Natural killer cell treated with Interleukin-12 subunit alpha and Interleukin-12 subunit beta and Interleukin-15 and Interleukin-18, amount 100 ng/mL, for 72 hours (primary cell): ENCODE results near the gene IBA57. TPM values are rescaled to one million over a fixed set of nuclear protein-coding genes. Genes with fewer than 3 reads are reported as not detected.

Experiments
- ATAC-seq, 2 donors: fragments of 150-1000 bp; cut with Tn5 transposase in 1 of 2; sonication (Bioruptor Pico), chemical (Tn5 transposase) in 1 of 2; 2 replicates each; pipeline ENCODE4 v1.10.0; 2021
- DNase-seq: peaks from one replicate; pipeline ENCODE4 v3.0.0; 2022; ENCODE audit warnings: low spot score
- H3K27ac Mint-ChIP-seq, 2 donors: 1 replicate in 1 of 2; 2 replicates in 1 of 2; pipeline ENCODE4 v1.8.0; 2022; ENCODE audit warnings: mixed read lengths in 2 of 2, mild to moderate bottlenecking in 1 of 2, moderate library complexity in 1 of 2
- H3K27me3 Mint-ChIP-seq, 2 donors: 1 replicate in 1 of 2; 2 replicates in 1 of 2; pipeline ENCODE4 v1.8.0; 2022; ENCODE audit warnings: mixed read lengths in 2 of 2
- H3K36me3 Mint-ChIP-seq: one replicate; pipeline ENCODE4 v1.8.0; 2022; ENCODE audit warnings: mixed read lengths
- H3K4me1 Mint-ChIP-seq, 2 donors: 1 replicate in 1 of 2; 2 replicates in 1 of 2; pipeline ENCODE4 v1.8.0; 2022; ENCODE audit warnings: low read depth in 2 of 2, mixed read lengths in 2 of 2, mild to moderate bottlenecking in 1 of 2
- H3K4me3 Mint-ChIP-seq: one replicate; pipeline ENCODE4 v1.8.0; 2022; ENCODE audit warnings: mixed read lengths
- H3K9me3 Mint-ChIP-seq: 2 replicates; pipeline ENCODE4 v1.8.0; 2022; ENCODE audit warnings: mixed read lengths
- total RNA-seq, 2 donors: library from RNA; stranded (reverse); gene quantifications; one replicate each; pipeline ENCODE4 v1.2.3, GENCODE V29; 2022

The IBA57 gene
- total RNA-seq, 2 donors from 2014 or later, result 6.8 to 7.9 TPM

DNA sequence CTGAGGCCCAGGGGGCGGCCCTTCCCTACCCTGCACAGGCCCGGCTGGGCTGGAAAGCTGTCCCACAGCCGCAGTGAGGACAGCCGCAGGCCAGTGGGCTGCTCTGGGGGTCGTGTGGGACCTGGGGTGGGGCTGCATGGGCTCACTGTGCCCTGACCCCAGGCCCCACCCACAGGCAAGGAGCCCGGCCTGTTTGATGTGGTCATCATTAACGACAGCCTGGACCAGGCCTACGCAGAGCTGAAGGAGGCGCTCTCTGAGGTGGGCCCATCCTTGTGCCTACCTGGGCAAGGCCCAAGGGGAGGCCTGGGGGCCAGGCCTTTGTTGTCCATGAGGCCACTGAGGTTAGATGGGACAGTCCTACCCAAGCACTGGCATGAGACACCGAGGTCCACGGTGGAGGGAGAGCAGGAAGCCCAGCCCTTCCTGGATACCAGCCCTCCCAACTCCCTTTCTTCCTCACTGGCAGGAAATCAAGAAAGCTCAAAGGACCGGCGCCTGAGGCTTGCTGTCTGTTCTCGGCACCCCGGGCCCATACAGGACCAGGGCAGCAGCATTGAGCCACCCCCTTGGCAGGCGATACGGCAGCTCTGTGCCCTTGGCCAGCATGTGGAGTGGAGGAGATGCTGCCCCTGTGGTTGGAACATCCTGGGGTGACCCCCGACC, 17.3 kb upstream of the IBA57 start:
- H3K4me3 Mint-ChIP-seq, result no peak overlapping the region

DNA sequence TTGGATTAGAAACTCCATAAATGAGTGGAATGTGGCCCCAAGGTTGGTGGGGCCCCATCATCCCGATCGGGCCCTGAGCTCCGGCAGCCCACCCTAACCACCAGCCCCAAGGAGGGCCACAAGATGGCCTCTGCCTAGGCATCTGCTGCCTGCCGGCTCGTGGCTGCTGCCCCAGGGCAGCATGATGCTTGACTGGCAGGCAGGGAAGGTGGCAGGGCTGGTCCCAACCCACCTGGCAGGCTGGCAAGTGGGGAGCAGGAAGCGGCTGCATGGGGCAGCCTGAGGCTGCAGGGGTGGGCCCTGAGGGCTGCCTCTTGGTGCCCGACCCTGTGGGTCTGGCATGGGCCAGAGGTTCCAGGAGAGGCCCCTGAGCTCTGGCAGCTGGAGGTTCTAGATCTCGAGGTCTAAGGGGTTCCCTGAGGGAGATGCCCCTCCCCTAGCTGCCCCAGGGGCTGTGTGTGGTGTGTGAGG, 16.6 kb upstream of the IBA57 start:
- no peaks in the 10 kb centered on the region for H3K36me3 Mint-ChIP-seq

More for the DNA sequence above, 17.3 kb upstream of the IBA57 start:
- Mint-ChIP-seq H3K4me1 (peaks cover 8 to 18% of the 10 kb centered on the region in 2 donors), H3K36me3 (no peaks in the 10 kb centered on the region), H3K27ac (no peak overlapping the region), H3K9me3 (no peaks in the 10 kb centered on the region), H3K27me3 (no peaks in the 10 kb centered on the region)
- ATAC-seq, result no peak
- DNase-seq, result peak; percentile 40

DNA sequence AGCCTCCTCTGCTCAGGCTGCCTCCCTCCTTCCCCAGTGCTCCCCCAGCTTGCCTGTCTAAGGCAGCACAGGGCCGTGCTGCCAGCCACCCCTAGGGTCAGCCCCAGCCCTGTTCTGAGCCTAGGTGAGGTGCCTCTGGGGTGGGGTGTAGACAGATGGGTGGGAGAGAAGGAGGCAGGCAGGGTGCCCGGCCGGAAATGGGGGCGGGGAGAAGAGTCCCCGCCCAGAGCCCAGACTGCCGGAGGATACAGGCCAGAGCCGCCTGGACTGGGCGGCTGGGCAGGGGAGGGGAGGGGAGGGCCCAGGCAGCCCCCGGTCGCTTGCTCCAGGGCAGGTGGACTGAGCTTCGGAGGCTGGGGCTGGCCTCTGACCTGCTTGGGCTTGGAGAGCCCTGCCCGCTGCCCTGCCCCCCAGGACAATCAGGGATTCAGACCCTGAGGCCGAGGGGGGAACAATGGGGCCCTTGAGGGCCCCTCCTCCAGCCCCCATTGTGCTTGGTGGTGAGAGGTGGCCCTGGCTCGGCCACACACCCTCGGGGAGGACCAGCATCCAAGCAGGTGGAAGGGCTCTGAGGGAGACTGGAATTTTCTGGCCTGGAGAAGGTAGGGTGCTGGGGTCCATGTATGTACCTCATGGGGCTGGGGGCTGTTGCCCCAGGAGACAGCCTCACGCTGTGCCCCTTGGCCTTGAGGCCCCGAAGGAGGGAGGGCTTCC, 16.0 kb upstream of the IBA57 start, which contains the start of gene GJC2:
Gene GJC2, plus strand, starts transcription at position 525 of the 714 bp plus-strand sequence. CDS start 7,829 bp downstream, outside the sequence.
- Mint-ChIP-seq H3K4me3 (no peak within 1 kb of the TSS), H3K27ac (no peak within 1 kb of the TSS), H3K36me3 (no peaks in the 10 kb centered on the region), H3K27me3 (no peaks in the 10 kb centered on the region), H3K9me3 (no peaks in the 10 kb centered on the region), H3K4me1 (peaks cover 0 to 9% of the 10 kb centered on the region in 2 donors)
- no peak for ATAC-seq
- DNase-seq, result peak; percentile 50

More for the DNA sequence above, 16.6 kb upstream of the IBA57 start:
- Mint-ChIP-seq H3K4me3 (no peak overlapping the region), H3K9me3 (no peaks in the 10 kb centered on the region), H3K27me3 (no peaks in the 10 kb centered on the region), H3K27ac (no peak overlapping the region), H3K4me1 (peaks cover 1 to 12% of the 10 kb centered on the region in 2 donors)
- peak; percentile 29 for DNase-seq
- no peak for ATAC-seq

DNA sequence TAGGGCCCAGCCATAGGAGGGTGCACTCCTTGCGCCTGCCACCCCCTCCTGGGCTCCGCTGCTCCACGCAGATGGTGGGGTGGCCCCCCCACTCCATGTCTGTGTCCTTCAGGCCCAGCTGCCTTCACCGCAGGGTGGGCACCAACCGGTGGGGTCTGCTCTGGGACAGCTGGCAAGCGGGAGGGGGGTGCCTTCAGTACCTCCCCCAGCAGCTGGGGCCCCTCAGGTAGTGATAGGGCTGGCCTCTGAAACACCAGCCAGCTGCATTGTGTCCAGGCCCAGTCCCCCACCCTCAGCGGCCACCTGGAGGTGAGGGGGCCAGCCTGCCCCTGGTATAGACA, 15.5 kb upstream of the IBA57 start:
- DNase-seq, result peak; percentile 49
- H3K27me3 Mint-ChIP-seq, result no peaks in the 10 kb centered on the region

DNA sequence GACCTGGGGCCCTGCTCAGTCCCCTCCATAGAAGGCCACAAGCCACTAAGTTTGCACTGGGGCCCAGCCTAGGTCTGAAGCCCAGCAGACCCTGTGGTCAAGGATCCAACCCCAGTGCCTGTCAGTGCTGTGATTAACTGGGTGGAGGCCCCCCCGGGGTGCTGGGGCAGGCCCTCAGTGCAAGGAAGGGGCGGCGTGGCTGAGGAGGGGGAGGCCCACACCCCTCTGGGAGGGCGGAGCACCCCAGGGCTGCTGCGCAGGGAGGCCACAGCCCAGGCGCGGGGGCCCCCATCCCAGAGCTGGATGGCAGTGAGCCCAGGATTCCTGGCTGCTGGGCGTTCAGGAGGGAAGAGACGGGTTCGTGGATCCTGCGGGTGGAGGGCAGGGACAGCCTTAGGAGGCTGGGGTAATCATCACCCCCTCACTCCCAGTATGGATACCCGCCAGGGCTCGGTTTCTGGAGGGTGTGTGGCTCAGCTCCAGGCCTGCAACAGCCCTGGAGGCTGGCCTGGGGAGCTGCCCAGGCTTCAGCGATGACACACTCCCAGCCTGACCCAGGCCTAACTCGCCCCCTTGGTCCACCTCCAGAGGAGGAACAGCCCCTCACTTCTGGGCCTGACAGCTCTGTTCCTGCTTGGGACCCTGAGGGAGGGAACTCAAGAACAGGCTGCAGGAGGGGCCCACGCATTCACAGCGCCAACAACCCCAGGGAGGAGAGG, 15.0 kb upstream of the IBA57 start:
- no peak overlapping the region for H3K27ac Mint-ChIP-seq
- H3K27me3 Mint-ChIP-seq, result no peaks in the 10 kb centered on the region
- H3K4me3 Mint-ChIP-seq, result no peak overlapping the region
- H3K4me1 Mint-ChIP-seq, result peaks cover 0 to 9% of the 10 kb centered on the region in 2 donors
- ATAC-seq, result no peak
- H3K36me3 Mint-ChIP-seq, result no peaks in the 10 kb centered on the region
- no peaks in the 10 kb centered on the region for H3K9me3 Mint-ChIP-seq
- peak; percentile 54 for DNase-seq

More for the DNA sequence above, 15.5 kb upstream of the IBA57 start:
- no peak overlapping the region for H3K27ac Mint-ChIP-seq
- peaks cover 0 to 9% of the 10 kb centered on the region in 2 donors for H3K4me1 Mint-ChIP-seq
- ATAC-seq, result peak in 1 of 2 donors; percentile 1
- no peaks in the 10 kb centered on the region for H3K36me3 Mint-ChIP-seq
- no peak overlapping the region for H3K4me3 Mint-ChIP-seq
- no peaks in the 10 kb centered on the region for H3K9me3 Mint-ChIP-seq

DNA sequence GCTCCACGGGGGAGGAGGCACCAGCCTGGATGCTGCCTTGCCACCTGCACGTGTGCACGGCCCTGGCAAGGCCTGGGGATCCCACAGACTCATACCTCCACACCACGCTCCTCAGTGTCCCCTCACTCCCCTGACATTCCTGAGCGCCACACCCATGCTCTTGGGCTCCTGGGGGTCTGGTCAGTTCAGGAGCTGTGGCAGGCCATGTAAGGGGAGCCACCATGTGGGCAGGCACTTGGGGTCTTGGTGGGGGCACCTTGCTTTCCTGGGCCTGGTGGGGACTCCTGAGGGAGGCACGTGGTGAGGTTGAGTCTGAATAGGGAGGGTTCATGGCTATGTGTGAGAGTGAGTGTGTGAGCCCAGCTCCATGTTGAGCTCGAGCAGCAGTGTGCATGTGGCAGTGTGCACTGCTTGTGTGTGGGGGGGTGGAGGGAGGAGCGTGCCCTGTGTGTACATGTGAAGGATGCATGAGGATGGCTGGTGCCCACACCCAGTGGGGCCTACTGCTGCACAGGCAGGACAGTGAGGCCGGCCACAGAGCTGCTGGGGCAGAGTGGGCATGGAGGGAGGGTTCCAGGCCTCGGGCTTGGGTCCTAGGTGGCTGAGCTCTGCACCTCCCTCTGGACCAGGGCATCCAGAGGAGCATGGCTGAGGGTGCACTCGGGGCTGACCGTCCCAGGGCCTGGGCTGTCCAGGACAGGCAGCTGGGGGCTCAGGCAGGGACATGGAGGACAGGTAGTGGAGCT, 14.3 kb upstream of the IBA57 start:
- DNase-seq (peak; percentile 48), ATAC-seq (peak in 1 of 2 donors; percentile 13)
- Mint-ChIP-seq H3K4me3 (no peak overlapping the region), H3K27ac (peak overlapping the region in 1 of 2 donors; percentile 37), H3K36me3 (no peaks in the 10 kb centered on the region), H3K27me3 (no peaks in the 10 kb centered on the region), H3K9me3 (no peaks in the 10 kb centered on the region), H3K4me1 (peaks cover 0 to 9% of the 10 kb centered on the region in 2 donors)

DNA sequence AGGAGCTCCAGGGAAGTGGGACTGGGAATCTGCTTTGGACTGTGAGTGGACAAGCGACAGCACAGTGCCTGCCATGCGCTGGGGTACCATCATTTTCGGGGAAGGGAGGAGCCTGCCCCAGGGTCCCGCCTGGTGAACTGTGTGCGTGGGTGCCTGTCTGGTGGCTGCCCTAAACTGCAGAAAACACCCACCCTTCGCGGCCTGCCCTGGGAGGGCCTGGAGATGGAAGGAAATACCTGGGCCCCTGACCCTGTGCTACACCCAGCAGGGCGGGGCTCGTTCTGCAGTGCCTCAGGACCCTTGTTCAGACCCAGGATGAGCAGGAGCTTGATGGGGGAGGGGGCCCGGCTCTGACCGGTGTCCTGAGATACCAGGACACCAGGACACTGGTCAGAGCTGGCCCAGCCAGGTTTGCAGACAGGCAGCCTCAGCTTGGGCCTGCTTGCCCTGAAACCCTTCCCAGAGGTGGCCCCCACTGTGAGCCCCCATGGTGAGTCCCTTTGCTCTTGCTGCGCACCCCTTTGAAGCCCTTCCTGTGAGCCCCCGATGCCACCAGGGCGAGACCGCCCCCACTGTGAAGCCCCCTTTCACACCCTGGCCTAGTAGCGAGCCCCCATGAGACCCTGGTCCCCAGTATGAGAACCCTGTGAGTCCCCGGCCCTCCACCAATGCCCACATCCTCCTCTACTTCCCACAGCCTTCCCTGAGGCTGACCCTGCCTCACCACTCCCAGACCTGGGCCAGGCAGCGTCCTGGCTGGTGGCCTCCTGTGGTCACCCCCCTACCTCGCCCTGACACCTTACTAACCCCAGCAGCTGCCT, 13.3 kb upstream of the IBA57 start:
- no peak for ATAC-seq
- no peak overlapping the region for H3K4me3 Mint-ChIP-seq
- no peaks in the 10 kb centered on the region for H3K9me3 Mint-ChIP-seq
- no peaks in the 10 kb centered on the region for H3K27me3 Mint-ChIP-seq
- peaks cover 0 to 9% of the 10 kb centered on the region in 2 donors for H3K4me1 Mint-ChIP-seq
- H3K36me3 Mint-ChIP-seq, result no peaks in the 10 kb centered on the region
- peak; percentile 44 for DNase-seq
- no peak overlapping the region for H3K27ac Mint-ChIP-seq

DNA sequence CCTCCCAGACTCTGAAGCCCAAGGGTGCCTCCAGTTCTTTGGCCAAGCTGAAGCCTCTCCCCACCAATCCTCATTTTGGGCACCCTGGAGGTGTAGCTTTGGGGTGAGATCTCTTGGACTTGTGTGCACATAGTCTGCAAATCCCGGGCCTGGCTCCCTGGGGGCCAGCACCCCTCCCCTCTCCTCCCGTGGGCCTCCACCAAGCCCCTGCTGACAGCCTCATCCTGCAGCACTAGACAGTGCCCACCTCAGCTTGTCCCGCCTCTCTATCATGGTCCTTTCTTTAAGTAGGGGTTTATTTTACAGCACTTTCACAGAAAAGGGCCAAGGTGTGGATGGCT, 12.7 kb upstream of the IBA57 start:
- Mint-ChIP-seq H3K27ac (no peak overlapping the region), H3K4me3 (no peak overlapping the region), H3K27me3 (no peaks in the 10 kb centered on the region), H3K4me1 (peaks cover 0 to 9% of the 10 kb centered on the region in 2 donors), H3K9me3 (no peaks in the 10 kb centered on the region), H3K36me3 (no peaks in the 10 kb centered on the region)
- DNase-seq, result no peak
- no peak for ATAC-seq

DNA sequence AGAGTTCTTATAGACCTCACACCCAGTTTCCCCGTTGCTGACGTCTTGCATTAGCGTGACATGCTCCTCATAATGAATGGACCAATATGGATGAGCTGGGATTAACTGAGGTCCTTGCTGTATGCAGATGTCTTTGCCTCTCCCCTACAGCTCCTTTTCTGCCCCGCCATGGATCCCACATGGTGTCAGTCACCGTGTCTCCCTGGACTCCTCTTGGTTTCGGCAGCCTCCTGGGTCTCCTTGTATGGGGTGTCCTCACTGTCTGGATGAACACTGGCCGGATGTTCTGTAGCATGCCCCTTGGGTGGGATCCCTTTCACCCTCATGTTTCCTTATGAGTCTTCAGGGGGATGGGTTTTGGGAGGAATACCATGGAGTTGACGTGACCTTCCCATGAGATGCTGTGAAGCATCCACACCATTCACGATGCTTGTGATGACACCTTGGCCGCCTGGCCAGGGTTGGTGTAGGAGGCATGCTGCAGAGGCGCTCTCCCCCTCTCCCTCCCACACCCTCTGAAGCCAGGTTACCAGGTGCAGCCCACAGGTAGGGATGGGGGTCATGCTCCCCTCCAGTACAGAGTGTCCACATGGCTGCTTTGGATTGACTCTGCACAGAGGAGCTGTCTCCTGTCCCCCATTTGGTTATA, 11.5 kb upstream of the IBA57 start:
- DNase-seq (no peak), ATAC-seq (no peak)
- no peak overlapping the region for H3K27ac Mint-ChIP-seq
- H3K36me3 Mint-ChIP-seq, result no peaks in the 10 kb centered on the region
- no peak overlapping the region for H3K4me3 Mint-ChIP-seq
- peaks cover 0 to 9% of the 10 kb centered on the region in 2 donors for H3K4me1 Mint-ChIP-seq
- no peaks in the 10 kb centered on the region for H3K27me3 Mint-ChIP-seq
- H3K9me3 Mint-ChIP-seq, result no peaks in the 10 kb centered on the region

DNA sequence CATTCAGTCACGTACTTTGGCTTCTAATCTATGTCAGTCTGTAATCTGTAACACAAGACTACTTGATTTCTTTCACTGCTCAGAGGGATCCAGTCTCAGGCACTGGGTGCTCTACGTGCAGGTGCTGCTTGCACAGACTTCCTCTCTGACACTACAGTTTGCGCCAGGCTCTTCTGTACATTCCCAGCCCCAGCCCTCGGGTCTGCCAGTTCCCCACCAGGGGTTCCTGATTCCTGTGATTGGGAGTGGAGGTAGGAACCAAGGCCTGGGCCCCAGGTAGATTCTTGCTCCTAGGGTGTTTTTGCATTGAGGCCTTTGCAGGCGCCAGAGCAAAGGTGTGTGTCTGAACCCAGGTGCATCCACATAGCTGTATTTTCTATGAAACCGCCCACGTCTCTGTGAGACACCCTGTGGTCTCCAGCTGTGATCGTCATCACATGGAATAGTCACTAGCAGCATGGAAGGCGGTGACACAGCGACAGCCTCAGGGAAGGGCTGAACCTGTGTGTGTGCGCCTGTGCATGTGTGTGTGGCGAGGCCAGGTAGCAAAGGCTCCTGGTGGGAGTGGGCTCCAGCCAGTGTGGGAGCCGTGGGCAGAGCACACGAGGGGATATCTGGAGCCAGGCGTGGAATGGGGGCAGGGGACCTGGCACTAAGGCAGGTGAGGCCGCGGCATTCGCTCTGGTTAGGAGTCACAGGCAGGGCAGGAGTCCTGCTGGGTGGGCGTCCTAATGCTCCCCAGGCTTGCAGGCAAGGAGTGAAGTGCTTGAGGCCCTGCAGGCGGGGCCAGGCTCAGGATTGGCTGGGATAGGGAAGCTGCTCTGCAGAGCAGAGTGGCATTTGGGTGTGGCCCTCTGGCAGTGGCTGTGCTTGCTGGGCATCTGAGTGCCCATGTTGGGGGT, 10.7 kb upstream of the IBA57 start:
- no peaks in the 10 kb centered on the region for H3K36me3 Mint-ChIP-seq
- H3K9me3 Mint-ChIP-seq, result no peaks in the 10 kb centered on the region
- H3K4me3 Mint-ChIP-seq, result no peak overlapping the region
- H3K27me3 Mint-ChIP-seq, result no peaks in the 10 kb centered on the region
- DNase-seq (peak; percentile 49), ATAC-seq (no peak)
- peaks cover 0 to 9% of the 10 kb centered on the region in 2 donors for H3K4me1 Mint-ChIP-seq
- no peak overlapping the region for H3K27ac Mint-ChIP-seq

DNA sequence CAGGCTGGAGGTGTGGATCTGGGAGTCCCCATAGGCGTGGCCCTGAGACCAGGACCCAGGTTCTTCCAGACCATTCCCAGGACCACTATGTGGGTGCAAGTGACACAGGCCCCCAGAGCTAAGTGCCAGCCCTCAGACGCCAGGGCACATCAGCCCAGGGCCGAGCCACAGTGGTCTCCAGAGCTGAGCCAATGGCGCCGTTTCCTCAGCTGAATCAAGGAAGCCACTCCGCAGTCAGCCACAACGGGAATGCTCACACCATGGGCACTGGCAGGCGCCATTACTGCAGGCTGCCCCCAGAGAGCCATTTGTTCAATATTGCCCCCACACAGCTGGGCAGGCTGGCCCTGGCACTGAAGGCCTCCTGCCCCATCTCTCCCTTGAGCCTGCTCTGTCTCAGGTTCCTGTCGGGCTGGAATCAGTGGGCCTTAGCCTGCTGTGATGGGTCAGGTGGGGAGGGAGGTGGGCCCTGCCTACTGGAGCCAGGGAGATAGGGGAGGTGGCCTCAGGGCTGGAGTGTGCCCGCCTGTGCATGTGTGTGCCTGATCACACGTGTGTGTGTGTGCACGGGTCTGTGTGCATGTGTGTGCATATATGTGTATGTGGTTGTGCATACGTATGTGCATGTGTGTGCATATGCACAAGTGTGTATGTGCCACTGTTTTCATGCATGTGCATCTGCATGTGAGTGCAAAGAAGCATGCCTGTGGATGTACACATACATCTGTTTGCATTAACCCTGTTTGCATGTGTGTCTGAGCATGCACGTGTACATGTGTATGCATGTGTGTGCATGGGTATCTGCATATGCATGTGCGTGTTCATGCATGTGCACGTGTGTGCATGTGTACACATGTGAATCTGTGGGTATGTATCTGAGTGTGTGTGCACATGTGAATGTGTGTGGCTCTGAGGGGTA, 9.7 kb upstream of the IBA57 start:
- Mint-ChIP-seq H3K36me3 (no peaks in the 10 kb centered on the region), H3K27me3 (no peaks in the 10 kb centered on the region), H3K27ac (no peak overlapping the region), H3K4me3 (no peak overlapping the region), H3K4me1 (peaks cover 0 to 9% of the 10 kb centered on the region in 2 donors), H3K9me3 (no peaks in the 10 kb centered on the region)
- peak; percentile 52 for DNase-seq
- ATAC-seq, result no peak
